H1 (cell line): ENCODE data around the gene RARB.

Source experiments
- CBX8 ChIP-seq: fragments of 300-800, 300-1000 bp; sonication (generic); IDR thresholded peaks from 2 replicates; pipeline ENCODE4 v1.7.1; 2016; ENCODE audit warnings: low read depth, low read length, borderline replicate concordance
- CEBPB ChIP-seq: IDR thresholded peaks from 2 replicates; pipeline ENCODE4 v1.6.1; 2012; ENCODE audit warnings: low read depth, low read length
- CTCF ChIP-seq, 3 experiments: IDR thresholded peaks; 1 replicate in 2 of 3; 2 replicates in 1 of 3; pipeline versions ENCODE4 v1.5.1 to v1.6.1; 2011; ENCODE audit warnings: low read length in 3 of 3, mild to moderate bottlenecking in 3 of 3, inconsistent platforms in 2 of 3, low read depth in 1 of 3, moderate library complexity in 1 of 3; ENCODE audit not compliant: insufficient read depth in 1 of 3; ENCODE audit errors: control extremely low read depth in 1 of 3
- EP300 ChIP-seq, 2 experiments: IDR thresholded peaks; 1 replicate in 1 of 2; 2 replicates in 1 of 2; pipeline ENCODE4 v1.6.1; 2011 to 2012; ENCODE audit warnings: low read depth in 2 of 2, low read length in 2 of 2, mild to moderate bottlenecking in 2 of 2, borderline replicate concordance in 1 of 2, inconsistent platforms in 1 of 2, moderate library complexity in 1 of 2
- EZH2 ChIP-seq: fragments of 200-600 bp; sonication (generic); IDR thresholded peaks from 2 replicates; pipeline ENCODE4 v1.7.1; 2012; ENCODE audit warnings: low read depth, mild to moderate bottlenecking, moderate library complexity, low read length, inconsistent platforms; ENCODE audit not compliant: severe bottlenecking
- POLR2A ChIP-seq, 2 experiments: IDR thresholded peaks; 1 replicate in 1 of 2; 2 replicates in 1 of 2; pipeline ENCODE4 v1.6.1; 2011; ENCODE audit warnings: low read depth in 2 of 2, low read length in 2 of 2, mild to moderate bottlenecking in 2 of 2; ENCODE audit errors: control extremely low read depth in 1 of 2
- POLR2AphosphoS5 ChIP-seq: IDR thresholded peaks from 2 replicates; pipeline ENCODE4 v1.6.1; 2011; ENCODE audit warnings: low read depth, low read length
- POU5F1 ChIP-seq: IDR thresholded peaks from 2 replicates; pipeline ENCODE4 v1.6.1; 2011; ENCODE audit warnings: low read depth, mild to moderate bottlenecking, low read length, moderate library complexity
- SUZ12 ChIP-seq: fragments of 200-600 bp; sonication (generic); IDR thresholded peaks from 2 replicates; pipeline ENCODE4 v1.6.1; 2012; ENCODE audit warnings: mild to moderate bottlenecking, inconsistent platforms, low read length, moderate library complexity, mixed read lengths
- TAF1 ChIP-seq: IDR thresholded peaks from 2 replicates; pipeline ENCODE4 v1.6.1; 2011; ENCODE audit warnings: mild to moderate bottlenecking, low read depth, low read length
- ZNF274 ChIP-seq: IDR thresholded peaks from 2 replicates; pipeline ENCODE4 v1.7.0; 2012; ENCODE audit warnings: low read length, borderline replicate concordance; ENCODE audit errors: extremely low read depth
- TF ChIP-seq, protein P1 (sequence below): IDR thresholded peaks from 2 replicates; pipeline ENCODE4 v1.6.1; 2012; ENCODE audit warnings: inconsistent platforms
- TF ChIP-seq, protein P2 (sequence below): IDR thresholded peaks from 2 replicates; pipeline ENCODE4 v1.6.1; 2012; ENCODE audit warnings: low read length, inconsistent platforms

DNA sequence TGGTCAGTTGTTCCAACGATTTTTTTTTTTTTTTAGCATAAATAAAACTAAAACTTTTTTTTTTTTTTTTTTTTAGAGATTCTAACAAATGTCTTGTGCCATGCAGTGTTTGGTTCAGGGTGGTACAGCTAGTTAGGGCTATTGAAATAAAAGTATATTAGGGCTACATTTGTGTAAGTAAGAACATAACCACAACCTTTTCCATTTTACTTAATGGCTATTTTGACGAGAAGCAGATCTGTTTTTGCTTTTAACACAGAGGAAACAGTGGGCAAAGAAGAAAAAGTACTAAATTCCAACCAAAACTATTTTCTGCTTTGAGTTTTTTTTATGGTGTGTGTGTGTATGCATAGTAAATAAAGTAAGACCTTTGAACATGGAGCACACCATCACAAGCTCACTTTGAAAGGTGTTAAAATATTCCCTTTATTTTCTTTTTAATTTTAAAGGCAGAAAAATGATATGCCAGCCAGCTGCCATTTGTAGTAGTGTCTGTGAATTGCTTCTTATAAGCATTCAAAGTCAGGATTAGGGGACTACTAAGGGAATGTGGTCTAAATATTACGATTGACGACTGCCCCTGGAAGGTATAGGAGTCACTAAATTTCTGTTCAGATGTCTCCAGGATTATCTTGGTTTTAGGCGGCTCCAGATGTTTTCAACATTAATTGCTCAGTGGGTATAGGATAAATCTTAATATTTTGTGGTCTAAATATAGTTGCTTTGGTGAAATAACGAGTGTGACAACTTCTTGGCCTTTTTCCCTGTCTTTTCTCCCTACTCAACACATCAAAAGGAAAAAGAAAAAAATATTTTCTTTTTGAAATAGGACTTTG is 3.1 kb downstream of the RARB start:
- TF ChIP-seq EZH2 (no peak), TAF1 (no peak), CTCF (IDR thresholded peaks at IDR 0.05; ENCODE audit: control extremely low read depth in 1 of 3, insufficient read depth in 1 of 3, low read depth in 1 of 3, low read length in 3 of 3) (no peak), POU5F1 (no peak), ZNF274 (no peak), EP300 (IDR thresholded peaks at IDR 0.05; ENCODE audit: borderline replicate concordance in 1 of 2, low read depth in 2 of 2, low read length in 2 of 2) (no peak), POLR2A (IDR thresholded peaks at IDR 0.05; ENCODE audit: control extremely low read depth in 1 of 2, low read depth in 2 of 2, low read length in 2 of 2) (no peak), CEBPB (no peak), CBX8 (no peak), POLR2AphosphoS5 (no peak), SUZ12 (no peak)
- TF ChIP-seq, protein P1, sequence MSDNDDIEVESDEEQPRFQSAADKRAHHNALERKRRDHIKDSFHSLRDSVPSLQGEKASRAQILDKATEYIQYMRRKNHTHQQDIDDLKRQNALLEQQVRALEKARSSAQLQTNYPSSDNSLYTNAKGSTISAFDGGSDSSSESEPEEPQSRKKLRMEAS: no peak
- TF ChIP-seq, protein P2, sequence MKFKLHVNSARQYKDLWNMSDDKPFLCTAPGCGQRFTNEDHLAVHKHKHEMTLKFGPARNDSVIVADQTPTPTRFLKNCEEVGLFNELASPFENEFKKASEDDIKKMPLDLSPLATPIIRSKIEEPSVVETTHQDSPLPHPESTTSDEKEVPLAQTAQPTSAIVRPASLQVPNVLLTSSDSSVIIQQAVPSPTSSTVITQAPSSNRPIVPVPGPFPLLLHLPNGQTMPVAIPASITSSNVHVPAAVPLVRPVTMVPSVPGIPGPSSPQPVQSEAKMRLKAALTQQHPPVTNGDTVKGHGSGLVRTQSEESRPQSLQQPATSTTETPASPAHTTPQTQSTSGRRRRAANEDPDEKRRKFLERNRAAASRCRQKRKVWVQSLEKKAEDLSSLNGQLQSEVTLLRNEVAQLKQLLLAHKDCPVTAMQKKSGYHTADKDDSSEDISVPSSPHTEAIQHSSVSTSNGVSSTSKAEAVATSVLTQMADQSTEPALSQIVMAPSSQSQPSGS: no peak
